ENCODE measurements around the gene LYSMD4. TPM values are rescaled to one million over a fixed set of nuclear protein-coding genes. Genes with fewer than 3 reads are reported as not detected.
A peak's percentile ranks its signal among the peaks of the same experiment; 100 is the strongest.

Gene LYSMD4
- total RNA-seq, 6 donors from 2014 or later, result 7.6 to 16.4 (median 12.5) TPM

- no peak for TF ChIP-seq POLR2AphosphoS5 (IDR thresholded peaks at IDR 0.05)
- no peak for TF ChIP-seq EP300 (IDR thresholded peaks at IDR 0.05)
- TF ChIP-seq CTCF (IDR thresholded peaks at IDR 0.05), result no peak
- TF ChIP-seq POLR2A (IDR thresholded peaks at IDR 0.05), result no peak
- H3K9me3 ChIP-seq, result no peaks in the 10 kb centered on the region
- ATAC-seq (ENCODE audit: low FRiP score in 2 of 2) (peak in 1 of 2 donors; percentile 44), DNase-seq (peak in 1 of 2 donors; percentile 90)
- peak overlapping the region; percentile 78 to 86 (median 80) for H3K4me3 ChIP-seq
- peaks cover 6 to 27% (median 22%) of the 10 kb centered on the region in 4 donors for H3K4me1 ChIP-seq
- H3K36me3 ChIP-seq, result peaks cover 4 to 17% (median 15%) of the 10 kb centered on the region in 4 donors
- H3K27me3 ChIP-seq, result no peaks in the 10 kb centered on the region
- WGBS, 2 donors, result 20% methylated on average over 1 of the region's 46 CpGs; no CpG with 5 or more reads in 1 of the 2 donors
- H3K27ac ChIP-seq, result peak overlapping the region; percentile 79 to 92 (median 90)
Observed at GRCh38 chr15:99732751-99733267, 428 bp downstream of the LYSMD4 start.

GRCh38 chr15:99732124-99732750 is 1.0 kb downstream of the LYSMD4 start:
- TF ChIP-seq CTCF (IDR thresholded peaks at IDR 0.05), result no peak
- TF ChIP-seq EP300 (IDR thresholded peaks at IDR 0.05), result no peak
- no peak for TF ChIP-seq POLR2AphosphoS5 (IDR thresholded peaks at IDR 0.05)
- TF ChIP-seq POLR2A (IDR thresholded peaks at IDR 0.05), result no peak
- peaks cover 4 to 17% (median 15%) of the 10 kb centered on the region in 4 donors for H3K36me3 ChIP-seq
- peak overlapping the region; percentile 79 to 92 (median 90) for H3K27ac ChIP-seq
- WGBS, 2 donors, result 27 to 30% methylated on average over 18 of the region's 18 CpGs
- H3K4me1 ChIP-seq, result peaks cover 6 to 27% (median 22%) of the 10 kb centered on the region in 4 donors
- H3K27me3 ChIP-seq, result no peaks in the 10 kb centered on the region
- no peaks in the 10 kb centered on the region for H3K9me3 ChIP-seq
- H3K4me3 ChIP-seq, result peak overlapping the region; percentile 78 to 86 (median 80)
- no peak for ATAC-seq (ENCODE audit: low FRiP score in 2 of 2)
- DNase-seq, result no peak

DNA sequence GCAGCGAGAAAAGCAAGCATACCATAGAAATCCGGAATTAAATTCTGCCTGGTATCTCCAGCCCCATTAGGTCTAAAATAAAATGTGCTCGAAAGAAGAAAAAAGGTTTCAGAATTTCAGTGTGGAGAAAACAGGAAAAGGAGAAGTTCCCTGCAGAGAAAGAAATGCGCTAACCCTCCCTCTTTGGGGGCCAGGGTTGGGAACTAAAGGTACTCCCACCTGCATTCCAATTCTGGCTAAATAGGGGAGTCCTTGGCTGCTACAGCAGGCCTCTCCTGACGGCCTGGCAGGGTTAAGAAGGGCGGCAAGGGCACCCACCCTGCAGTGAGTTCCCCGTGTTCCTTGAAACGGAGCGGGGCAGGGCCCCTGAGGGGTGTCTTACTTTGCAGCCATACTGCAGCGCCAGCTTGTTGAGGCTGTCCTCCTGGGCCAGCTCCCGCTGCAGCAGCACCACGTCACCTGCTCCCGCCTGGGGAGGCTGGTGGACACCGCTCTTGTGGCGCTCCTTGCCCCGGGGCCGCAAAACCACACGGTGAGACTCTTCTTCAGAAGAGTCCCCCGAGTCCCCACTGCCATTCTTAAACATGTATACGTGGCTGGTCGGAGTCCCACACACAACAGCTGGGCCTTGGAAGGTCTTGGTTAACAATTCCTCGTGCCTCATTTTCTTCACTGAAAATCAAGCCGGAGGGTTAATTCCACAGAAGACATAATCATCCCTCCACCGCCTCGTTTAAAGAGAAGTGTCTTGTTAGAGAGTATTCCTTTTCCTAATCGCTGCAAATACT is 1.7 kb downstream of the LYSMD4 start:
- TF ChIP-seq POLR2AphosphoS5 (IDR thresholded peaks at IDR 0.05) (no peak), EP300 (IDR thresholded peaks at IDR 0.05) (no peak), CTCF (IDR thresholded peaks at IDR 0.05) (no peak), POLR2A (IDR thresholded peaks at IDR 0.05) (no peak)

GRCh38 chr15:99729920-99730319 is 3.3 kb downstream of the LYSMD4 start:
- TF ChIP-seq CTCF (IDR thresholded peaks at IDR 0.05) (peak in 3 of 6 experiments; percentile 30 to 39 (median 37)), EP300 (IDR thresholded peaks at IDR 0.05) (no peak), POLR2AphosphoS5 (IDR thresholded peaks at IDR 0.05) (peak in 1 of 2 donors; percentile 9), POLR2A (IDR thresholded peaks at IDR 0.05) (no peak)
- WGBS, 2 donors, result 62 to 71% methylated on average over 3 of the region's 3 CpGs
- peak overlapping the region in 1 of 4 donors; percentile 6 for H3K27ac ChIP-seq
- H3K27me3 ChIP-seq, result no peaks in the 10 kb centered on the region
- no peaks in the 10 kb centered on the region for H3K9me3 ChIP-seq
- no peak for DNase-seq
- peaks cover 4 to 17% (median 15%) of the 10 kb centered on the region in 4 donors for H3K36me3 ChIP-seq
- H3K4me3 ChIP-seq, result no peak overlapping the region
- H3K4me1 ChIP-seq, result peaks cover 6 to 27% (median 22%) of the 10 kb centered on the region in 4 donors
- ATAC-seq (ENCODE audit: low FRiP score in 2 of 2), result no peak

More for the DNA sequence above, 1.7 kb downstream of the LYSMD4 start:
- Histone ChIP-seq H3K9me3 (no peaks in the 10 kb centered on the region), H3K27me3 (no peaks in the 10 kb centered on the region), H3K4me1 (peaks cover 6 to 27% (median 22%) of the 10 kb centered on the region in 4 donors), H3K36me3 (peaks cover 4 to 17% (median 15%) of the 10 kb centered on the region in 4 donors), H3K27ac (peak overlapping the region in 1 of 4 donors; percentile 92), H3K4me3 (peak overlapping the region in 2 of 4 donors; percentile 78 to 86)
- ATAC-seq (ENCODE audit: low FRiP score in 2 of 2) (no peak), DNase-seq (peak in 1 of 2 donors; percentile 68)
- WGBS, 2 donors, result 72 to 87% methylated on average over 25 to 26 of the region's 26 CpGs

Measured in upper lobe of left lung (tissue), 6 donors.